HG03045 (cell line): Measurements from ENCODE around the gene EIPR1.

ENCODE experiments used
- ATAC-seq: cut with Tn5 transposase; IDR thresholded peaks from one replicate; pipeline ENCODE4 v1.9.1; 2021; ENCODE audit warnings: mild to moderate bottlenecking, moderate library complexity; ENCODE audit not compliant: unreplicated experiment

The EIPR1 gene

GRCh38 chr2:3309496-3310355 lies 67.9 kb downstream of the EIPR1 start:
- no peak for ATAC-seq

DNA sequence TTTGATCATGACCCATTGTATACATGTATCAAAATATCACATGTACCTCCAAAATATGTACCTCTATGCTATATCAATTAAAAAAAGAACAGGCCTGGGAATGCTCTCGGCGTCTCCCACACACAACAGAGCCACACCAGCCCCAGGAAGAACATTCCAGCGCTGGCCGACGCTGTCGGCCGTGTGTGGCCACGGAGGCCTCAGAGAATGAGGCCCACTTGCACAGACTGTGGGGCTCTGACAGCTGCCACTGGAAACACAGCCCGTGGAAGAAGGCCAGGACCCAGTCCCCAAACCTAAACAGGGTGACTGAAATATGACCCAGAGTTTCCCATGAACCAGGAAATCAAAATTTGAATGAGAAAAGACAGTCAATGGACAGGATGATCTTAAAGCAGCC lies 69.7 kb downstream of the EIPR1 start:
- no peak for ATAC-seq

GRCh38 chr2:3307236-3307635 lies 70.4 kb downstream of the EIPR1 start:
- no peak for ATAC-seq

- ATAC-seq: no peak
Observed at GRCh38 chr2:3305952-3306351, 71.7 kb downstream of the EIPR1 start.

DNA sequence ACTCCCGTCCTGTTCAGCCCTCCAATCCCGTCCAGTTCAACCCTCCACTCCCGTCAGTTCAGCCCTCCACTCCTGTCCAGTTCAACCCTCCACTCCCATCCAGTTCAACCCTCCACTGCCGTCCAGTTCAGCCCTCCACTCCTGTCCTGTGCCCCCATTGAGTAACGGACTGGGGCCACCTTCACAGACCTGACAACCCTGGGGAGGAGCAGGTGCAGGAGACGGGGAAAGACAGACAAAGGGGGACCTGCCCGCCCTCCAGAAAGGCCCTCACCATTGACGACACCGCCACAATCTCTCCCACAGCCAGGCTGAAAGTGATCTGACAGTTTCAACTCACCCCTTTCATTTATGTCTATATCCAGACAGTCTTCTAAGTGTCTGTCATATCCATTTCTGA lies 72.2 kb downstream of the EIPR1 start:
- ATAC-seq: no peak

DNA sequence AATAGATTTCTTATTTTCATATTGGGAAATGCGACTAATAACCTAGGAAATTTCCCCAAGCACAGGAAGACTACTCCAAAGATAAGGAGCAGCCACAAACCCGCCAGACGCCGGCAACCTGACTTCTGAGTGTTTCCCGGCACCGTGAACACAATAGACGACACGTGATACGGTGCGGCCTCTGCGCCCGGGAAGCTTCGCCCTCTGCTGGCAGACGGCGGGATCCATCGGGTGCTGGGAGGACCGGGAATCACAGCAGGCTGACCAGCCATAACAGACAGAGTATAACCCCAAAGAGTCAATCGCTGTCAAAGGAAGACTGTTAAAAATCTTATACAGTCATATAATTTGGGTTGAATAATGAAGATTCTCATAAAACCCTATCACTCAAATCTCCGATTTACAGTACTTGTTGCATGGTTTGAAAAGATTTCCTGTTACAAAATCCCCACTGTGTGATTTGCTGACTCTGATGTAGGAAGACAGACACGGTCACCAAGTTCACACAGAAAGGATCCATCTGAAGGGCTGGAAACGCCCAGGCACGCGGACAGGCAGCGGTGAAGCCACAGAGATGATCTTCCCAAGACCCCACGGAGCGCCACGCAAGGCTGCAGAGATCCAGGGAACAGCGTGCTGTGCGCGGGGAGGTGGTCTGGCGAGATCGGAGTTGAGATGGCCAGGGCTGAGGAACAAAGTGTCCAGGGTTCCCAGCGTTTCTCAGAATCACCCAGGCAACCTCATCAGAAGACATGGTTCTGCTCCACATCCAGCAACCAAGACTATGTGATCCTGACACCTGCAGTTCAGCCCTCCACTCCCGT lies 73.8 kb downstream of the EIPR1 start:
- peak; percentile 96 for ATAC-seq

GRCh38 chr2:3302751-3303582 lies 74.7 kb downstream of the EIPR1 start:
- peak; percentile 13 for ATAC-seq

GRCh38 chr2:3302421-3302750 lies 75.2 kb downstream of the EIPR1 start:
- ATAC-seq: no peak

- no peak for ATAC-seq
Observed at GRCh38 chr2:3301001-3301400, 76.6 kb downstream of the EIPR1 start.

DNA sequence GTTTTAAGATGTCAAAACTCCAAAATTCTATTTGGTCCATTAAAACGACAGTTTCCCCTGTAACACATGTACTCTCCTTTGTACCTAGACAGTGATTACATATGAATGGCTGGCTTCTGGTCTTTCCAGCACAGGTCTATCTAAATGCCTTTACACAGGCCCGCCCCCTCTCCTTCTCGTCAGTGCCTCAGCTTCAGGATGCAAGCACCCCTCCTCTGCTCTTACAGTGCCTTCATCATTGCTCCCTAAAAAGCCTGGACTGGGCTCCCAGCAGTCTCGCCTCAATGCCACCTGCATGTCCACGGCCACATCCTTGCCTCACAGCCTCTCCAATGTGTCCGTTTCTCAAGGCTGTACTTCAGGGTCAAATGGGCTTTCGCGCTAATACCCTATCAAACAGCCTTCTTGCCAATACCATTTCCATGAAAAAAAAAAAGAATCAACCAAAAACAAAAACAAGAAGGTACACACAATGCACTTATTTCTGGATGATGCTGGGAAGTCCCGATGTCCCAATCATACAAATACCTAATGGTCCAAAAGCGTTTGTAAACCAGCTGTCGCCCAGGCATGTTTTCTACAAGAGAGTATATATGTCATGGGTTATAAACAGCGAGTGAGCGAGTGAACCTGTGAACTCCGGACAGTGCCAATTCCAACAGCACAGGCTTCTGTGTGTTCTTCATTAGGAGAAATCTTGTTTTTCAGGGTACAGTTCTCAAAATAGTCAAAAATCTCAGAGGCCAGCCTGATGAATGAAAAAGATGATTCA lies 77.2 kb downstream of the EIPR1 start:
- ATAC-seq: no peak

DNA sequence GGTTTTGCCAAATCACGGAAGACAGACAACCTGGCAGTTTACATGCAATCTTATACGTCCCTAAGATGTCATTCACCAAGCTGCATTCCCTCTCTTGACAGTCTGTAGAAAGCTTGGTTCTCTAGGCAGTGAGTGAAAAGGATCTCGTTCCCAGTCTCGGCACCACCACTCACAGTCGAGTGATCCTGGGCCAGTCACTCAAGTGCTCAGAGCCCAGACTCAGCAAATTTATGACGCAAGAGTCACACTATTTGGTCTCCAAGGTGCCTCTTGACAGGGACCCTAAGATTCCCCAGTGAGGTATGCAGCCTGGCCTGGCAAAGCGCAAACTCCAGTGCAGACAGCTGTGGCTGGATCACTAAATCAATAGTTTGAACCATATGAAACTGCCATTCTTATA lies 77.9 kb downstream of the EIPR1 start:
- no peak for ATAC-seq

GRCh38 chr2:3299130-3299529 lies 78.5 kb downstream of the EIPR1 start:
- no peak for ATAC-seq

DNA sequence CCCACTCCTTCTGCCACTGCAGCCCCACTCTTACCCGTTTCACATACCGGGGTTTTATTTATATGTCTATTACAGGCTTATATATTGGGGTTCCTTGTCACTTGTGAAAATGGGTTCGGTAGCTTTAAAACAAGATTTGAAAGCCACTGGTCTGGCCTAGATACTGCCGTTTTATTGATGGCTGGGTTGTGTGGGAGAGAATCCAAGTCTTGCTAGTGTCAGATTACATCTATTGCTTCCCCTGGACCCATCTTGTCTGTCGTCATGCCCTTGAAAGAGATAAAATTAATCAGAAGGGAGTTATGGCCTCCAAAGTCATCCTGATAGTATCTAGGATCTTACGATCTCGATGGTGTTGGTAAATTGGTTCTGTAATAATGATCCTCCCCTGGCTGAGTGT lies 79.4 kb downstream of the EIPR1 start:
- ATAC-seq: no peak

GRCh38 chr2:3297523-3297922 lies 80.1 kb downstream of the EIPR1 start:
- ATAC-seq: no peak

GRCh38 chr2:3296182-3296972 lies 81.2 kb downstream of the EIPR1 start:
- ATAC-seq: no peak

DNA sequence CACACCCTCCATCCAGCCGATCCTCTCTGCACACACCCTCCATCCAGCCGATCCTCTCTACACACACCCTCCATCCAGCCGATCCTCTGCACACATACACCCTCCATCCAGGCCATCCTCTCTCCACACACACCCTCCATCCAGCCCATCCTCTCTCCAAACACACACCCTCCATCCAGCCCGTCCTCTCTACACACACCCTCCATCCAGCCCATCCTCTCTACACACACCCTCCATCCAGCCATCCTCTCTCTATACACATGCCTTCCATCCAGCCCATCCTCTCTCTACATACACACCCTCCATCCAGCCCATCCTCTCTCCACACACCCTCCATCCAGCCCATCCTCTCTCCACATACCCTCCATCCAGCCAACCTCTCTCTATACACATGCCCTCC lies 83.1 kb downstream of the EIPR1 start:
- no peak for ATAC-seq

DNA sequence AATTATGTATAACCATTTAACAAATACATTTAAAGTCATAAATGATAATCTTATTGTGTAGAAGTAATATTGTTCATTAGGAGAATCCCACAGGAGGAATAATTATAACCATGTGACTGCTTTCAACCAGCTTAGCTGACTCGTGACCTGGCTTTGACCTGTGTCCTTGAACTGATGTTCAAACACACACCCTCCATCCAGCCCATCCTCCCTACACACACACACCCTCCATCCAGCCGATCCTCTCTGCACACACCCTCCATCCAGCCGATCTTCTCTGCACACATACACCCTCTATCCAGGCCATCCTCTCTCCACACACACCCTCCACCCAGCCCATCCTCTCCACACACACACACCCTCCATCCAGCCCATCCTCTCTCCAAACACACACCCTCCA lies 83.5 kb downstream of the EIPR1 start:
- ATAC-seq: no peak

- no peak for ATAC-seq
Observed at GRCh38 chr2:3293221-3293620, 84.4 kb downstream of the EIPR1 start.

DNA sequence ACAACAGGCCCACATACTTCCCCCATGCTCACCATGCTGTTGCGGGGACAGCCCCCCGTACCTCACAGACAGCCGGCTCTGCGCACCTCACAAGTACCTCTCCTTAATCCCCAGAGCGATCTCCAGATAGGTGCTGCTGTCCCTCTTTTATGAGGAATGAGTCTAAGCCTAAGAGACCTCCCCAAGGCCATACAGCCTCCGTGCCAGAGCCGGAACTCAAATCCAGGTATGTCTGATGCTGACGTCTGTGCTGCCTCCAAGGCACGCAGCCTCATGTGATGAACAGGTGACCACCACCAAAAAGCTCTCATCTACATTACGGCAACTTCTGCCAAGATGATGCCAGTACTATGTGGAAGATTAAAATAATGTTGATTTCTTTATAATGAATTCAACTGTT lies 85.2 kb downstream of the EIPR1 start:
- no peak for ATAC-seq

- no peak for ATAC-seq
Observed at GRCh38 chr2:3291750-3292149, 85.9 kb downstream of the EIPR1 start.
